HepG2 (cell line): ENCODE results near the gene CAPRIN2. TPM values are rescaled to one million over a fixed set of nuclear protein-coding genes. Genes with fewer than 3 reads are reported as not detected.

Source experiments
- ATRX ChIP-seq: sonication (generic); formaldehyde crosslinking; IDR thresholded peaks from 2 replicates; pipeline ENCODE4 v1.4.0; 2020; ENCODE audit warnings: missing genetic modification reagents, borderline replicate concordance
- DNMT1 ChIP-seq: sonication (generic); formaldehyde crosslinking; IDR thresholded peaks from 2 replicates; pipeline ENCODE4 v1.5.1; 2020; ENCODE audit warnings: mild to moderate bottlenecking, missing genetic modification reagents
- FOXK1 ChIP-seq: sonication (generic); formaldehyde crosslinking; IDR thresholded peaks from 2 replicates; pipeline ENCODE4 v1.4.0; 2020; ENCODE audit warnings: low read depth, missing genetic modification reagents, borderline replicate concordance
- MAX ChIP-seq: IDR thresholded peaks from 2 replicates; pipeline ENCODE4 v1.6.1; 2012; ENCODE audit warnings: inconsistent platforms
- MEIS2 ChIP-seq: sonication (generic); formaldehyde crosslinking; IDR thresholded peaks from 2 replicates; pipeline ENCODE4 v1.9.0; 2021; ENCODE audit warnings: mild to moderate bottlenecking, missing genetic modification reagents
- ZBTB20 ChIP-seq: sonication (generic); formaldehyde crosslinking; IDR thresholded peaks from 2 replicates; pipeline ENCODE4 v1.8.1; 2023; ENCODE audit warnings: missing genetic modification reagents, low read depth, mild to moderate bottlenecking, borderline replicate concordance
- ZNF274 ChIP-seq: sonication (generic); formaldehyde crosslinking; IDR thresholded peaks from 2 replicates; pipeline ENCODE4 v1.5.1; 2020; ENCODE audit warnings: mild to moderate bottlenecking, missing genetic modification reagents
- ZNF839 ChIP-seq: sonication (generic); formaldehyde crosslinking; IDR thresholded peaks from 2 replicates; pipeline ENCODE4 v1.4.0; 2020; ENCODE audit warnings: missing genetic modification reagents, mild to moderate bottlenecking, borderline replicate concordance
- ZSCAN9 ChIP-seq: IDR thresholded peaks from 2 replicates; pipeline ENCODE4 v1.6.1; 2016; ENCODE audit warnings: borderline replicate concordance
- polyA plus RNA-seq, 8 experiments: library from polyadenylated mRNA; depleted of rRNA in 3 of 8; stranded (reverse) in 7 of 8; unstranded in 1 of 8; fragments of >200 nt; fragmentation: Illumina TruSeq in 4 of 8; extraction: Trizol in 4 of 8; gene quantifications; 2 replicates each; pipeline versions ENCODE4 v1.2.1 to v1.2.3, GENCODE V29; 2011 to 2016; ENCODE audit warnings: low read depth in 4 of 8, missing spikeins in 1 of 8, mixed read lengths in 1 of 8; ENCODE audit not compliant: insufficient read depth in 1 of 8
- total RNA-seq, 5 experiments: library from RNA; depleted of rRNA; stranded (reverse); fragments of >200 nt; fragmentation: Illumina TruSeq; extraction: Trizol; gene quantifications; 2 replicates each; pipeline ENCODE4 v1.2.3, GENCODE V29; 2016; ENCODE audit warnings: low read depth in 1 of 5
- TF ChIP-seq, protein P1 (sequence below): sonication (generic); formaldehyde crosslinking; IDR thresholded peaks from 2 replicates; pipeline ENCODE4 v1.4.0; 2020; ENCODE audit warnings: mild to moderate bottlenecking, missing genetic modification reagents

The CAPRIN2 gene
- total and polyA plus RNA-seq, 2 of the 13 experiments (the other 11 are each of a cell fraction or from before 2014, with no cell fraction given) = 21.7 to 30.6 TPM

DNA sequence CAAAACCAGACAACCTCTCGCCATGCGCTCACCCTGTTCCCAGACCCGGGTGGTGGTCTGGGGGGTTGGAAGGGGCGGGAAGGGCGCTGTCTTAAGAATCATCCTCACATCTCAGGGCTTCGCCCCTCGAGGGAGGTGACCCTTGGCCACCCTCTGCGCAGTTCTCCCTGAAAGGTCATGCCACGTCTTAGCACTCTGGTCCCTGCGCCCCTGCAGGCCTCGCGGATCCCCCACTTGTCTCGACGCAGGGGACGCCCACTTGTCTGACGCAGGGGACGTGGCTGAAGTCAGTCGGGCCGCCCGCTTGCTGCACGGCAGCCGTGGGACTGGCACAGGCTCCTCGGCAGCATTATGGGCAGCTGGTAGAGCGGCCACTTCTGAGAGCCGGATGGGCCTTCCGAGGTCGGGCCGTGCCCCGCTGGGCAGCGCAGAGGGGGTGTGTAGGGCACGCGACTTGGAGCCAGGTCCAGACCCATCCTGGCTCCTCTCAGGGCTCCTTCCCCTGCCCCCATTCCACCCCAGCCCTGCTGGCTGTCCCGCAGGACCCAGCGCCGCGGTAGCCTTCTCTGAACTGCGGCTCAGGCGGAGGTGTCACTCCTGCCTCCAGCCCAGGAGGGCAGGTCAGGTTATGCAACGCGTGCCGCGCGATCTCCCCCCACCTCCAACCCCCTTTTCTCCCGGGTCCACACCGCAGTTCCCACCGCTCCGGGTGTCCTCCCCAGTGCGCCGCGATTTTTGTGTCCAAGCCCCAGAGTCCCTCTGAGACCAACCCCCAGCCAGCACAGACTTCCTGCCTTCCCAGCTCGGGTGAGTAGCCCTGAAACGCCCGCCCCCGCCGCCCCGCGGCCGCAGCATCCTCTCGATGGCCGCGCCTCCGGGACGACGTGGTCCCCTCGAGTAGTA, 40.9 kb upstream of the CAPRIN2 start (continued):
- TF ChIP-seq, protein P1, sequence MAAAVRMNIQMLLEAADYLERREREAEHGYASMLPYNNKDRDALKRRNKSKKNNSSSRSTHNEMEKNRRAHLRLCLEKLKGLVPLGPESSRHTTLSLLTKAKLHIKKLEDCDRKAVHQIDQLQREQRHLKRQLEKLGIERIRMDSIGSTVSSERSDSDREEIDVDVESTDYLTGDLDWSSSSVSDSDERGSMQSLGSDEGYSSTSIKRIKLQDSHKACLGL (CRISPR knock-in tag) = 0 out of 2 replicates have a peak, but pooled peaks have one; percentile 33
- TF ChIP-seq ZBTB20 (CRISPR knock-in tag) = 0 out of 2 replicates have a peak, but pooled peaks have one; percentile 42
- peak; percentile 81; the same call in 1 of the 2 replicates for TF ChIP-seq ZNF839 (CRISPR knock-in tag)
- no peak for TF ChIP-seq DNMT1 (CRISPR knock-in tag)
- no peak for TF ChIP-seq FOXK1 (CRISPR knock-in tag)
- TF ChIP-seq ZSCAN9 (CRISPR knock-in tag) = 0 out of 2 replicates have a peak, but pooled peaks have one; percentile 13
- 0 out of 2 replicates have a peak, but pooled peaks have one; percentile 25 for TF ChIP-seq ZNF274 (CRISPR knock-in tag)
- no peak for TF ChIP-seq ATRX (CRISPR knock-in tag)
- TF ChIP-seq MAX = peak; percentile 14; the same call in 1 of the 2 replicates
- 0 out of 2 replicates have a peak, but pooled peaks have one; percentile 11 for TF ChIP-seq MEIS2 (CRISPR knock-in tag)
